ENCODE measurements around the gene MAP3K9. TPM values are rescaled to one million over a fixed set of nuclear protein-coding genes. Genes with fewer than 3 reads are reported as not detected.

The MAP3K9 gene
- total and polyA plus RNA-seq, 10 of the 15 experiments (the other 5 are each of a cell fraction or from before 2014, with no cell fraction given), result 0.48 to 7.9 (median 2.9) TPM

DNA sequence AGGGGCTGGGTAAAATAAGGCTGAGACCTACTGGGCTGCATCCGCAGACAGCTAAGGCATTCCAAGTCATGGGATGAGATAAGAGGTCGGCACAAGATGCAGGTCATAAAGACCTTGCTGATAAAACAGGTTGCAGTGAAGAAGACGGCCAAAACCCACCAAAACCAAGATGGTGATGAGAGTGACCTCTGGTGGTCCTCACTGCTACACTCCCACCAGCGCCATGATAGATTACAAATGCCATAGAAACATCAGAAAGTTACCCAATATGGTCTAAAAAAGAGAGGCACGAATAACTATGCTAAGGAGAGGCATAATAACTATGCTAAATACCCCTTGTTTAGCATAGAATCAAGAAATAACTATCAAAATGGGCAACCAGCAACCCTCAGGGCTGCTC lies 46.2 kb upstream of the MAP3K9 start:
- SMC1A ChIA-PET (ENCODE audit: uncharacterized antibody, unreplicated experiment), result no interaction called here
- no peaks in the 10 kb centered on the region for H3K27me3 ChIP-seq (replicated peaks in 1 of 2; ENCODE audit: control insufficient read depth in 2 of 2, insufficient read depth in 2 of 2, low read length in 1 of 2)
- H3K9ac ChIP-seq (ENCODE audit: control insufficient read depth, insufficient read depth, low read length), result no peak overlapping the region
- no peaks in the 10 kb centered on the region for H3K36me3 ChIP-seq (ENCODE audit: control insufficient read depth in 2 of 2, insufficient read depth in 2 of 2, low read length in 1 of 2)
- POLR2A ChIA-PET, result no interaction called here
- WGBS (ENCODE audit: insufficient coverage, insufficient replicate concordance, low lambda C conversion rate, missing lambda C conversion rate), result 47% methylated on average over 5 of the region's 5 CpGs
- RAD21 ChIA-PET (ENCODE audit: unreplicated experiment), result no interaction called here
- H3K79me2 ChIP-seq (ENCODE audit: control insufficient read depth, insufficient read depth, low read length), result no peaks in the 10 kb centered on the region
- no TSS peak for BruUV-seq (replicated peaks)
- no peaks in the 10 kb centered on the region for H3K4me1 ChIP-seq (ENCODE audit: control insufficient read depth, insufficient read depth, low read length)
- DNase-seq (ENCODE audit: low read depth, low spot score), result no peak
- H3K9me3 ChIP-seq (replicated peaks; ENCODE audit: control insufficient read depth, insufficient read depth, low read length), result no peaks in the 10 kb centered on the region; the same call in 2 of the 3 replicates
- no peak overlapping the region for H3K4me3 ChIP-seq
- ATAC-seq, result no peak
- intact Hi-C loops (cut with micrococcal nuclease; ENCODE audit: unreplicated experiment), result no loop called here
- no peak overlapping the region for H3K27ac ChIP-seq (ENCODE audit: control insufficient read depth, insufficient read depth)
- H4K20me1 ChIP-seq (ENCODE audit: control insufficient read depth, insufficient read depth), result no peaks in the 10 kb centered on the region
- H2AFZ ChIP-seq (ENCODE audit: control insufficient read depth, low read depth, low read length), result no peak overlapping the region
- in situ Hi-C loops (cut with MboI), result no loop called here
- no peak for FAIRE-seq
- CTCF ChIA-PET, result no interaction called here
- H3K4me2 ChIP-seq (ENCODE audit: control insufficient read depth, insufficient read depth), result no peak overlapping the region
- no peak for TF ChIP-seq SIN3A (IDR thresholded peaks at IDR 0.05; ENCODE audit: low read depth, low read length)
- no peak for TF ChIP-seq NFXL1 (IDR thresholded peaks at IDR 0.05; ENCODE audit: borderline replicate concordance)
- TF ChIP-seq TCF3 (IDR thresholded peaks at IDR 0.05; ENCODE audit: borderline replicate concordance, insufficient read depth, low read depth, low read length), result no peak
- TF ChIP-seq STAT3 (IDR thresholded peaks at IDR 0.05; ENCODE audit: low read depth, low read length), result no peak
- TF ChIP-seq, protein P1, sequence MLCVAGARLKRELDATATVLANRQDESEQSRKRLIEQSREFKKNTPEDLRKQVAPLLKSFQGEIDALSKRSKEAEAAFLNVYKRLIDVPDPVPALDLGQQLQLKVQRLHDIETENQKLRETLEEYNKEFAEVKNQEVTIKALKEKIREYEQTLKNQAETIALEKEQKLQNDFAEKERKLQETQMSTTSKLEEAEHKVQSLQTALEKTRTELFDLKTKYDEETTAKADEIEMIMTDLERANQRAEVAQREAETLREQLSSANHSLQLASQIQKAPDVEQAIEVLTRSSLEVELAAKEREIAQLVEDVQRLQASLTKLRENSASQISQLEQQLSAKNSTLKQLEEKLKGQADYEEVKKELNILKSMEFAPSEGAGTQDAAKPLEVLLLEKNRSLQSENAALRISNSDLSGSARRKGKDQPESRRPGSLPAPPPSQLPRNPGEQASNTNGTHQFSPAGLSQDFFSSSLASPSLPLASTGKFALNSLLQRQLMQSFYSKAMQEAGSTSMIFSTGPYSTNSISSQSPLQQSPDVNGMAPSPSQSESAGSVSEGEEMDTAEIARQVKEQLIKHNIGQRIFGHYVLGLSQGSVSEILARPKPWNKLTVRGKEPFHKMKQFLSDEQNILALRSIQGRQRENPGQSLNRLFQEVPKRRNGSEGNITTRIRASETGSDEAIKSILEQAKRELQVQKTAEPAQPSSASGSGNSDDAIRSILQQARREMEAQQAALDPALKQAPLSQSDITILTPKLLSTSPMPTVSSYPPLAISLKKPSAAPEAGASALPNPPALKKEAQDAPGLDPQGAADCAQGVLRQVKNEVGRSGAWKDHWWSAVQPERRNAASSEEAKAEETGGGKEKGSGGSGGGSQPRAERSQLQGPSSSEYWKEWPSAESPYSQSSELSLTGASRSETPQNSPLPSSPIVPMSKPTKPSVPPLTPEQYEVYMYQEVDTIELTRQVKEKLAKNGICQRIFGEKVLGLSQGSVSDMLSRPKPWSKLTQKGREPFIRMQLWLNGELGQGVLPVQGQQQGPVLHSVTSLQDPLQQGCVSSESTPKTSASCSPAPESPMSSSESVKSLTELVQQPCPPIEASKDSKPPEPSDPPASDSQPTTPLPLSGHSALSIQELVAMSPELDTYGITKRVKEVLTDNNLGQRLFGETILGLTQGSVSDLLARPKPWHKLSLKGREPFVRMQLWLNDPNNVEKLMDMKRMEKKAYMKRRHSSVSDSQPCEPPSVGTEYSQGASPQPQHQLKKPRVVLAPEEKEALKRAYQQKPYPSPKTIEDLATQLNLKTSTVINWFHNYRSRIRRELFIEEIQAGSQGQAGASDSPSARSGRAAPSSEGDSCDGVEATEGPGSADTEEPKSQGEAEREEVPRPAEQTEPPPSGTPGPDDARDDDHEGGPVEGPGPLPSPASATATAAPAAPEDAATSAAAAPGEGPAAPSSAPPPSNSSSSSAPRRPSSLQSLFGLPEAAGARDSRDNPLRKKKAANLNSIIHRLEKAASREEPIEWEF (IDR thresholded peaks at IDR 0.05; ENCODE audit: insufficient replicate concordance, low read depth, low read length), result no peak
- no peak for TF ChIP-seq EGR1 (IDR thresholded peaks at IDR 0.05; ENCODE audit: borderline replicate concordance in 1 of 2, low read depth in 2 of 2, low read length in 2 of 2)
- TF ChIP-seq DPF2 (IDR thresholded peaks at IDR 0.05), result no peak
- no peak for TF ChIP-seq MXI1 (IDR thresholded peaks at IDR 0.05; ENCODE audit: low read depth, low read length)
- TF ChIP-seq YY1 (IDR thresholded peaks at IDR 0.05; ENCODE audit: low read depth, low read length), result no peak
- TF ChIP-seq NR2C1 (IDR thresholded peaks at IDR 0.05), result no peak
- no peak for TF ChIP-seq HDAC6 (IDR thresholded peaks at IDR 0.05; ENCODE audit: unreplicated experiment)
- no peak for TF ChIP-seq SREBF1 (IDR thresholded peaks at IDR 0.05; ENCODE audit: low read length)
- TF ChIP-seq, protein P2, sequence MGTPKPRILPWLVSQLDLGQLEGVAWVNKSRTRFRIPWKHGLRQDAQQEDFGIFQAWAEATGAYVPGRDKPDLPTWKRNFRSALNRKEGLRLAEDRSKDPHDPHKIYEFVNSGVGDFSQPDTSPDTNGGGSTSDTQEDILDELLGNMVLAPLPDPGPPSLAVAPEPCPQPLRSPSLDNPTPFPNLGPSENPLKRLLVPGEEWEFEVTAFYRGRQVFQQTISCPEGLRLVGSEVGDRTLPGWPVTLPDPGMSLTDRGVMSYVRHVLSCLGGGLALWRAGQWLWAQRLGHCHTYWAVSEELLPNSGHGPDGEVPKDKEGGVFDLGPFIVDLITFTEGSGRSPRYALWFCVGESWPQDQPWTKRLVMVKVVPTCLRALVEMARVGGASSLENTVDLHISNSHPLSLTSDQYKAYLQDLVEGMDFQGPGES (IDR thresholded peaks at IDR 0.05), result no peak
- TF ChIP-seq, protein P3, sequence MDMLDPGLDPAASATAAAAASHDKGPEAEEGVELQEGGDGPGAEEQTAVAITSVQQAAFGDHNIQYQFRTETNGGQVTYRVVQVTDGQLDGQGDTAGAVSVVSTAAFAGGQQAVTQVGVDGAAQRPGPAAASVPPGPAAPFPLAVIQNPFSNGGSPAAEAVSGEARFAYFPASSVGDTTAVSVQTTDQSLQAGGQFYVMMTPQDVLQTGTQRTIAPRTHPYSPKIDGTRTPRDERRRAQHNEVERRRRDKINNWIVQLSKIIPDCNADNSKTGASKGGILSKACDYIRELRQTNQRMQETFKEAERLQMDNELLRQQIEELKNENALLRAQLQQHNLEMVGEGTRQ (IDR thresholded peaks at IDR 0.05; ENCODE audit: borderline replicate concordance, low read depth, low read length), result no peak
- TF ChIP-seq, protein P4, sequence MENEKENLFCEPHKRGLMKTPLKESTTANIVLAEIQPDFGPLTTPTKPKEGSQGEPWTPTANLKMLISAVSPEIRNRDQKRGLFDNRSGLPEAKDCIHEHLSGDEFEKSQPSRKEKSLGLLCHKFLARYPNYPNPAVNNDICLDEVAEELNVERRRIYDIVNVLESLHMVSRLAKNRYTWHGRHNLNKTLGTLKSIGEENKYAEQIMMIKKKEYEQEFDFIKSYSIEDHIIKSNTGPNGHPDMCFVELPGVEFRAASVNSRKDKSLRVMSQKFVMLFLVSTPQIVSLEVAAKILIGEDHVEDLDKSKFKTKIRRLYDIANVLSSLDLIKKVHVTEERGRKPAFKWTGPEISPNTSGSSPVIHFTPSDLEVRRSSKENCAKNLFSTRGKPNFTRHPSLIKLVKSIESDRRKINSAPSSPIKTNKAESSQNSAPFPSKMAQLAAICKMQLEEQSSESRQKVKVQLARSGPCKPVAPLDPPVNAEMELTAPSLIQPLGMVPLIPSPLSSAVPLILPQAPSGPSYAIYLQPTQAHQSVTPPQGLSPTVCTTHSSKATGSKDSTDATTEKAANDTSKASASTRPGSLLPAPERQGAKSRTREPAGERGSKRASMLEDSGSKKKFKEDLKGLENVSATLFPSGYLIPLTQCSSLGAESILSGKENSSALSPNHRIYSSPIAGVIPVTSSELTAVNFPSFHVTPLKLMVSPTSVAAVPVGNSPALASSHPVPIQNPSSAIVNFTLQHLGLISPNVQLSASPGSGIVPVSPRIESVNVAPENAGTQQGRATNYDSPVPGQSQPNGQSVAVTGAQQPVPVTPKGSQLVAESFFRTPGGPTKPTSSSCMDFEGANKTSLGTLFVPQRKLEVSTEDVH (IDR thresholded peaks at IDR 0.05; ENCODE audit: low read depth, partially characterized antibody), result no peak
